GM10266 (cell line): ENCODE measurements around the gene ARID1B.

Source experiments
- DNase-seq: peaks from one replicate; pipeline ENCODE4 v3.0.0; 2012; ENCODE audit errors: extremely low spot score
- CTCF ChIP-seq: IDR thresholded peaks from 2 replicates; pipeline ENCODE4 v1.5.1; 2012; ENCODE audit warnings: mild to moderate bottlenecking, low read depth; ENCODE audit not compliant: control insufficient read depth, insufficient read depth; ENCODE audit errors: missing control alignments

Gene ARID1B

DNA sequence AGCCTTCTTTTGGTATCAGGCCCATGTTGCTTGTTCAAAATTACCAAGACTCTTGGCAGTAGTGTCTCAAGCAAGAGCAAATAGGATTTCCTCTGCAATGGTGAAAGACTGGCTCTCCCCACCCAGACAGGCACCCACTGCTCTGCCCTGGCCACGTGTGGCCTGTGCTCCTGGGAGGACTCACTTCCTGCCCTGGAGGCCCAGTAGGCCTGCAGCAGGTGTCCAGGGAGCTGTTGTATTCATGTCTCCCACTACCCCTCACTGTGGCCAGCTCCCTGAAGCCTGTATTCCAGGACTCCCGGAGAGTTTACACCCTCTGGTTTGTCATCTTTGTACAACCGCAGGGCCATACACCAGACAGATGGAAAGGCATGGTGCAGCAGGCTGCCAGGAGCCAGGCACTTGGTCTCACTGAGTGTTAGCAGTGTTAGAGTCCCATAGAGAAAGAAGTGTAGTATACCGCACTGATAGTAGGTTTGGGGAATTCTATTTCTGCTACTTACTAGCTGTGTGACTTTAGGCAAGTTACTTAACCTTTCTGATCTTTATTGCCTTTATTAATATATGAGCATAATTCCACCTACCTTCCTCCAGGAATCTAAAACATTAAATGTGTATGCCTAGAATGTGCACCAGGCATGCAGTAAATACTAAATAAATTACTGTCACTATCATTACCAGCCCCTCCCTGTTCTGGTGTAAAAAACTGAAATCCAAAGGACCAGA, 386.4 kb downstream of the ARID1B start:
- no peak for TF ChIP-seq CTCF
- DNase-seq, result no peak

- no peak for DNase-seq
- TF ChIP-seq CTCF, result no peak
Measured at GRCh38 chr6:157164972-157165371, 387.8 kb downstream of the ARID1B start.

DNA sequence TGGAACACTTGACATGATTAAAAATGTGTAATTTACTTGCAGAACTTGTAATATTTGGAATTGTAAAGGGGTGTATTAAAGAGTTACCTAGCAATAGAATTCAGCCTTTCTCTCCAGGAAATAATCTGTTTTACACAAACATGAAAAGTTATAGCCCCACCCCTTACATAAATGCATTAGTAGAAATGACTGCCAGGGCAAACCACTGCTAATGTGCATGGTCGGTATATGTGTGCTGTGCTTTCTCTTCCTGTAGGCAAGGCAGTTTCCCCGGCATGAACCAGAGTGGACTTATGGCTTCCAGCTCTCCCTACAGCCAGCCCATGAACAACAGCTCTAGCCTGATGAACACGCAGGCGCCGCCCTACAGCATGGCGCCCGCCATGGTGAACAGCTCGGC, 389.6 kb downstream of the ARID1B start:
- no peak for DNase-seq
- no peak for TF ChIP-seq CTCF

GRCh38 chr6:157167837-157168236, 390.7 kb downstream of the ARID1B start:
- no peak for DNase-seq
- TF ChIP-seq CTCF, result no peak

- no peak for TF ChIP-seq CTCF
- no peak for DNase-seq
Measured at GRCh38 chr6:157168471-157168870, 391.3 kb downstream of the ARID1B start.

DNA sequence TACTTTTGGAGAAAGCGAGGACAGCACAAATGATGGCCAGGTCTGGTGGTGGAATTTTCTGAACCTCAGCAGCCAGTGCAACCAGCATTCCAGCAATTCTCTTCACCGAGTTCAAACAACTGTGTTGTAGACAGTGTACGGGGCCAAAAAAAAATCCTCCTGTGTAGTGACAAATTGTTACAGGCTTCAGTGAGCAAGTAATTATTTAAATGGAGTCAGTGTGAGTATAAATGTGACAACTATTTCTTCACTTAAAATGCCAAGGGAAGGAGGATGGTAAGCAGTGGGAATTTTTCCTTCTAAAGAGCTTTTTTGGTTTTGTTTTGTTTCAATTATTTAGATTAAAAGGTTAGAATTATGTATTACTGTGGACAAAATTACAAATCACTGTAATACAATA, 392.0 kb downstream of the ARID1B start:
- no peak for DNase-seq

More for the DNA sequence above, 392.0 kb downstream of the ARID1B start:
- TF ChIP-seq CTCF, result no peak
